ENCODE measurements around the gene ECSCR.

DNA sequence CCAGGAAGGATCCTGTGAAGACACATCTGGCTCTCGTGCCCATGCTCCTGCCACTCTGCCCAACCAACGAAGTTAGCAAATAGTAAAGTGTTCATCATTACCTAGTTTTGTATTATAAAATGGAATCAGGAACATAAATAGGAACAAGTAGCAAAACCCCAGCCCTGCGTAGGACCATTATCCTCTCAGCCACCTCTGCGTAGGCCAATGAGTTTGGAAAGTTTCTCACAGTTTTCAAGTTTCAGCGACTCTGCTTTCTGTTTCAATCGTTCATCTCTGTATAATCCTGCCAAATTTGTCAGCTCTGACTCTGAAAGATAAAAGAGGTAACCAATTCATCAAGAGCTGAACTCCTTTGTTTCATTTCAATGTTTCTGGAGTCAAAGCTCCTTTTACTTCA, 48.6 kb downstream of the ECSCR start:
- TF ChIP-seq, protein P1, sequence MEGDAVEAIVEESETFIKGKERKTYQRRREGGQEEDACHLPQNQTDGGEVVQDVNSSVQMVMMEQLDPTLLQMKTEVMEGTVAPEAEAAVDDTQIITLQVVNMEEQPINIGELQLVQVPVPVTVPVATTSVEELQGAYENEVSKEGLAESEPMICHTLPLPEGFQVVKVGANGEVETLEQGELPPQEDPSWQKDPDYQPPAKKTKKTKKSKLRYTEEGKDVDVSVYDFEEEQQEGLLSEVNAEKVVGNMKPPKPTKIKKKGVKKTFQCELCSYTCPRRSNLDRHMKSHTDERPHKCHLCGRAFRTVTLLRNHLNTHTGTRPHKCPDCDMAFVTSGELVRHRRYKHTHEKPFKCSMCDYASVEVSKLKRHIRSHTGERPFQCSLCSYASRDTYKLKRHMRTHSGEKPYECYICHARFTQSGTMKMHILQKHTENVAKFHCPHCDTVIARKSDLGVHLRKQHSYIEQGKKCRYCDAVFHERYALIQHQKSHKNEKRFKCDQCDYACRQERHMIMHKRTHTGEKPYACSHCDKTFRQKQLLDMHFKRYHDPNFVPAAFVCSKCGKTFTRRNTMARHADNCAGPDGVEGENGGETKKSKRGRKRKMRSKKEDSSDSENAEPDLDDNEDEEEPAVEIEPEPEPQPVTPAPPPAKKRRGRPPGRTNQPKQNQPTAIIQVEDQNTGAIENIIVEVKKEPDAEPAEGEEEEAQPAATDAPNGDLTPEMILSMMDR (IDR thresholded peaks at IDR 0.05): no peak
- TF ChIP-seq POLR2A (IDR thresholded peaks at IDR 0.05): no peak

All from right lobe of liver (tissue), 4 donors.